ENCODE data around the gene DNAJA1. TPM values are rescaled to one million over a fixed set of nuclear protein-coding genes. Genes with fewer than 3 reads are reported as not detected.
"Not testable (repeated sequence)": the region's sequence is repeated elsewhere in the genome, so short reads cannot be mapped to it uniquely, and the experiment has no call there.

DNAJA1 gene
- total RNA-seq, 3 donors from 2014 or later, result 76.6 to 122 (median 89.5) TPM

- H3K4me3 ChIP-seq, result no peak overlapping the region
- no peaks in the 10 kb centered on the region for H3K27me3 ChIP-seq
- intact Hi-C loops (cut with DNase I; ENCODE audit: low total_unique reads), result no loop called here
- no peak for DNase-seq (ENCODE audit: low spot score in 2 of 2)
- H3K27ac ChIP-seq, result no peak overlapping the region
- no peaks in the 10 kb centered on the region for H3K4me1 ChIP-seq
- H3K36me3 ChIP-seq, result no peaks in the 10 kb centered on the region
- H3K9me3 ChIP-seq, result no peaks in the 10 kb centered on the region
- no peak for TF ChIP-seq POLR2AphosphoS5 (IDR thresholded peaks at IDR 0.05)
- TF ChIP-seq, protein P1, sequence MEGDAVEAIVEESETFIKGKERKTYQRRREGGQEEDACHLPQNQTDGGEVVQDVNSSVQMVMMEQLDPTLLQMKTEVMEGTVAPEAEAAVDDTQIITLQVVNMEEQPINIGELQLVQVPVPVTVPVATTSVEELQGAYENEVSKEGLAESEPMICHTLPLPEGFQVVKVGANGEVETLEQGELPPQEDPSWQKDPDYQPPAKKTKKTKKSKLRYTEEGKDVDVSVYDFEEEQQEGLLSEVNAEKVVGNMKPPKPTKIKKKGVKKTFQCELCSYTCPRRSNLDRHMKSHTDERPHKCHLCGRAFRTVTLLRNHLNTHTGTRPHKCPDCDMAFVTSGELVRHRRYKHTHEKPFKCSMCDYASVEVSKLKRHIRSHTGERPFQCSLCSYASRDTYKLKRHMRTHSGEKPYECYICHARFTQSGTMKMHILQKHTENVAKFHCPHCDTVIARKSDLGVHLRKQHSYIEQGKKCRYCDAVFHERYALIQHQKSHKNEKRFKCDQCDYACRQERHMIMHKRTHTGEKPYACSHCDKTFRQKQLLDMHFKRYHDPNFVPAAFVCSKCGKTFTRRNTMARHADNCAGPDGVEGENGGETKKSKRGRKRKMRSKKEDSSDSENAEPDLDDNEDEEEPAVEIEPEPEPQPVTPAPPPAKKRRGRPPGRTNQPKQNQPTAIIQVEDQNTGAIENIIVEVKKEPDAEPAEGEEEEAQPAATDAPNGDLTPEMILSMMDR (IDR thresholded peaks at IDR 0.05), result no peak
- TF ChIP-seq POLR2A (IDR thresholded peaks at IDR 0.05), result no peak
Observed at GRCh38 chr9:32992595-32993238, 32.4 kb upstream of the DNAJA1 start.

- H3K4me1 ChIP-seq; DNase-seq (ENCODE audit: low spot score in 2 of 2); H3K27me3 ChIP-seq; H3K9me3 ChIP-seq; H3K36me3 ChIP-seq; intact Hi-C loops (cut with DNase I; ENCODE audit: low total_unique reads): not testable (repeated sequence)
- peak overlapping the region; percentile 95 to 97 for H3K27ac ChIP-seq
- H3K4me3 ChIP-seq, result peak overlapping the region; percentile 79 to 97 (median 84)
Observed at GRCh38 chr9:33000682-33001055, 24.4 kb upstream of the DNAJA1 start.

DNA sequence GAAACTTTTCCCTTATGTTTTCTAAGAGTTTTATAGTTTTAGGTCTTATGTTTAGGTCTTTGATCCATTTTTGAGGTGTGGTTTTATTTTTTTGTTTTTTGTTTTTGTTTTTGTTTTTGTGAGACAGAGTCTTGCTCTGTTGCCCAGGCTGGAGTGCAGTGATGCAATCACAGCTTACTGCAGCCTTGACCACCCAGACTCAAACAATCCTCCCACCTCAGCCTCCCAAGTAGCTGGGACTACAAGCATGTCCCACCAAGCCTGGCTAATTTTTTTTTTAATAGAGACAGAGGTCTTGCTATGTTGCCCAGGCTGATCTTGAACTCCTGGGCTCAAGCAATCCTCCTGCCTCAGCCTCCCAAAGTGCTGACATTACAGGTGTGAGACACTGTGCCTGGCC lies 19.7 kb upstream of the DNAJA1 start:
- H3K4me1 ChIP-seq; H3K9me3 ChIP-seq; H3K36me3 ChIP-seq; H3K27ac ChIP-seq; intact Hi-C loops (cut with DNase I; ENCODE audit: low total_unique reads); DNase-seq (ENCODE audit: low spot score in 2 of 2); H3K27me3 ChIP-seq; H3K4me3 ChIP-seq: not testable (repeated sequence)

GRCh38 chr9:33007755-33008154 lies 17.3 kb upstream of the DNAJA1 start:
- no peak for DNase-seq (ENCODE audit: low spot score in 2 of 2)
- H3K27me3 ChIP-seq, result no peaks in the 10 kb centered on the region
- TF ChIP-seq, protein P1 (IDR thresholded peaks at IDR 0.05), result no peak
- no peak for TF ChIP-seq POLR2A (IDR thresholded peaks at IDR 0.05)
- TF ChIP-seq POLR2AphosphoS5 (IDR thresholded peaks at IDR 0.05), result no peak
- H3K27ac ChIP-seq, result no peak overlapping the region
- H3K4me1 ChIP-seq, result no peaks in the 10 kb centered on the region
- no peak overlapping the region for H3K4me3 ChIP-seq
- H3K9me3 ChIP-seq, result no peaks in the 10 kb centered on the region
- no peaks in the 10 kb centered on the region for H3K36me3 ChIP-seq
- intact Hi-C loops (cut with DNase I; ENCODE audit: low total_unique reads), result no loop called here

DNA sequence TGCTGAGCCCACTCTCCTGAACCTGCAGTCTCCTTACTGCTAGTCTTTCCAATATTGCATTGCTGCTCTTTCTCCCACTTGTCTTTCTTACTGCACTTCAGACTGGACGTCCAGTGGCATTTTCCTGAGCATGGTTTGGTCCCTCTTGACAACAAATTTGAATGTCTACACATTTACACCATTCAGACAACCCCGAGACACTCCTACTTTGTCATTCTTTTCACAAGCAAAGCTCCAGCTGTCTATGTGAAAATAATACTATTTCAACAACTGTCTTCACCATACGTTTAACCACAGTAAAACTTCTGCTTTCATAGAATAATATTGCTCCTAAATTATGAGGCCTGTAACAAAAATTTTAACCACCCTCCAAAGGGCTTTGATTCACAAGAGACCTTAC lies 13.2 kb upstream of the DNAJA1 start:
- intact Hi-C loops (cut with DNase I; ENCODE audit: low total_unique reads), result no loop called here
- Histone ChIP-seq H3K36me3 (no peaks in the 10 kb centered on the region), H3K27me3 (no peaks in the 10 kb centered on the region), H3K9me3 (no peaks in the 10 kb centered on the region), H3K4me1 (no peaks in the 10 kb centered on the region), H3K27ac (no peak overlapping the region), H3K4me3 (no peak overlapping the region)
- TF ChIP-seq POLR2A (IDR thresholded peaks at IDR 0.05) (no peak), POLR2AphosphoS5 (IDR thresholded peaks at IDR 0.05) (no peak)
- TF ChIP-seq, protein P1 (IDR thresholded peaks at IDR 0.05), result no peak
- no peak for DNase-seq (ENCODE audit: low spot score in 2 of 2)

DNA sequence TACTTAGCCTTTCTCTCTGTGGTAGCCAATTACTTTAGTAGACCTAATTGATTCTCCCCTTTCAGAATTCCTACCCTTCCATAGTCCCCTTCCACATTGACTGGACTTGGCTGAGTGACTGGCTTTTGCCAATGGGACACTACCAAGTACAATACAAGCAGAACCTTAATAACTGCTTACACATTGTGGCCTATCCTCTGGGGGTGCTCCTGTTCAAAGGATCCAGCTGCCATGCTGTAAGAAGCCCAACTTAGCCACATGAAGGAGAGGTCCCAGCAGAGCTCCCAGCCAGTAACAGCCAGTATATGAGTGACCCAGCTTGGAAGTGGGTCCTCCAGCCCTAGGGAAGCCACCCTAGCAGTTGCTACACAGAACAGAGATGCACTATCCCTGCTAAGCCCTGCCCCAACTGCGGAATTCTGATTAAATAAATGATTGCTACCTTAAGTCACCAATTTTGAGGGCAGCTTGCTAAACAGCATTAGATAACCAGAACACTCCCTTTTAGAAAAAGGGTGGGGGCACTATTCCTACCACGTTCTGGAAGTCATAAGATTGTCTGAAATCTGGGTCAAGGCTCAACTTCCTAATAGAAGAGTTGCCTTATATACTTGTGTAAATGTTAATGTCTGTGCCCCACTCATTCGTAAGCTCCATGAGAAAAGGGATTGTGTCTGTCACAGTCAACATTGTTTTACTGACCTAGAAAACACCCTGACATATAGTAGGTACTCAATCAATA lies 12.6 kb upstream of the DNAJA1 start:
- Histone ChIP-seq H3K4me3 (no peak overlapping the region), H3K27me3 (no peaks in the 10 kb centered on the region), H3K36me3 (no peaks in the 10 kb centered on the region), H3K4me1 (no peaks in the 10 kb centered on the region), H3K27ac (no peak overlapping the region), H3K9me3 (no peaks in the 10 kb centered on the region)
- TF ChIP-seq POLR2A (IDR thresholded peaks at IDR 0.05), result no peak
- TF ChIP-seq, protein P1 (IDR thresholded peaks at IDR 0.05), result no peak
- no peak for TF ChIP-seq POLR2AphosphoS5 (IDR thresholded peaks at IDR 0.05)
- DNase-seq (ENCODE audit: low spot score in 2 of 2), result no peak
- intact Hi-C loops (cut with DNase I; ENCODE audit: low total_unique reads), result no loop called here
